Measurements from ENCODE around the gene ACTR3.

The ACTR3 gene

DNA sequence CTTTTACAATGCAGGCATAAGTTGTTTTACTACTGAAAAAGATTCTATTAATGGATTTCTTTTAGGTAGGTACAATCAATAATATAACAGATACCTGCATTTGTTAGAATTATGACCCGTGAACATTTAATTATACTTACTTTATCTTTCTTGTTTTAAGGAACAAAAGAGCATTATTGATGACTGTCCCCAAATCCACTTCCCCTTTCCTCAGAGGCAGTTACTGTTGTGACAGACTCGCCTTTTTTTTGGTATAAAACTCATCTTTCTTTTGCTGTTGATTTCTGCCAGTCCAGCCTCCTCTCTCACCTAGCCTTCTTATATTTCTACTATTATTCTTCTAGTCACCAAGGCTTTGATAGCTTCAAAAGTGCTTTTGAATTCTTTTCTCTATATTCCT, 12.1 kb downstream of the ACTR3 start:
- peak in 1 of 2 experiments; percentile 71 for DNase-seq (ENCODE audit: low read depth in 1 of 2, low spot score in 1 of 2)
- Histone ChIP-seq H3K27ac (replicated peaks) (peak overlapping the region; percentile 77), H3K27me3 (ENCODE audit: insufficient read depth, poor library complexity, severe bottlenecking) (no peaks in the 10 kb centered on the region), H3K4me3 (replicated peaks; ENCODE audit: insufficient read depth, low read length) (no peak overlapping the region)
- TF ChIP-seq POLR2AphosphoS5 (IDR thresholded peaks at IDR 0.05; ENCODE audit: low read depth) = no peak
- peak; percentile 99 for TF ChIP-seq SPI1 (IDR thresholded peaks at IDR 0.05; ENCODE audit: borderline replicate concordance, low read depth)

DNA sequence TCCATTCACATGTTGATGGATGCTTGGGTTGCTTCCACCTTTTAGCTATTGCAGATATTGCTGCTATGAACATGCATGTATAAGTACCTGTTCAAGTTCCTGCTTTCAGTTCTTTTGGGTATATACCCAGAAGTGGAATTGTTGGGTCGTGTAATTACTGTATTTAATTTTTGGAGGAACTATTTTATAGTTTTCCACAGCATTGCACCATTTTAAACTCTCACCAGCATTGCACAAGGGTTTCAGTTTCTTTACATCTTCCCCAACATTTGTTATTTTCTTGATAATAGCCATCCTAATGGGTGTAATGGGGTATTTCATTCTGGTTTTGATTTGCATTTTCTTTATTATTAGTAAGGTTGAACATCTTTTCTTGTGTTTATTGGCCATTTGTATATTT, 16.0 kb downstream of the ACTR3 start:
- Histone ChIP-seq H3K4me3 (replicated peaks; ENCODE audit: insufficient read depth, low read length) (no peak overlapping the region), H3K27me3 (ENCODE audit: insufficient read depth, poor library complexity, severe bottlenecking) (no peaks in the 10 kb centered on the region), H3K27ac (replicated peaks) (no peak overlapping the region)
- TF ChIP-seq SPI1 (IDR thresholded peaks at IDR 0.05; ENCODE audit: borderline replicate concordance, low read depth) (no peak), GABPA (IDR thresholded peaks at IDR 0.05; ENCODE audit: low read depth) (no peak), POLR2AphosphoS5 (IDR thresholded peaks at IDR 0.05; ENCODE audit: low read depth) (no peak)
- TF ChIP-seq, protein P1, sequence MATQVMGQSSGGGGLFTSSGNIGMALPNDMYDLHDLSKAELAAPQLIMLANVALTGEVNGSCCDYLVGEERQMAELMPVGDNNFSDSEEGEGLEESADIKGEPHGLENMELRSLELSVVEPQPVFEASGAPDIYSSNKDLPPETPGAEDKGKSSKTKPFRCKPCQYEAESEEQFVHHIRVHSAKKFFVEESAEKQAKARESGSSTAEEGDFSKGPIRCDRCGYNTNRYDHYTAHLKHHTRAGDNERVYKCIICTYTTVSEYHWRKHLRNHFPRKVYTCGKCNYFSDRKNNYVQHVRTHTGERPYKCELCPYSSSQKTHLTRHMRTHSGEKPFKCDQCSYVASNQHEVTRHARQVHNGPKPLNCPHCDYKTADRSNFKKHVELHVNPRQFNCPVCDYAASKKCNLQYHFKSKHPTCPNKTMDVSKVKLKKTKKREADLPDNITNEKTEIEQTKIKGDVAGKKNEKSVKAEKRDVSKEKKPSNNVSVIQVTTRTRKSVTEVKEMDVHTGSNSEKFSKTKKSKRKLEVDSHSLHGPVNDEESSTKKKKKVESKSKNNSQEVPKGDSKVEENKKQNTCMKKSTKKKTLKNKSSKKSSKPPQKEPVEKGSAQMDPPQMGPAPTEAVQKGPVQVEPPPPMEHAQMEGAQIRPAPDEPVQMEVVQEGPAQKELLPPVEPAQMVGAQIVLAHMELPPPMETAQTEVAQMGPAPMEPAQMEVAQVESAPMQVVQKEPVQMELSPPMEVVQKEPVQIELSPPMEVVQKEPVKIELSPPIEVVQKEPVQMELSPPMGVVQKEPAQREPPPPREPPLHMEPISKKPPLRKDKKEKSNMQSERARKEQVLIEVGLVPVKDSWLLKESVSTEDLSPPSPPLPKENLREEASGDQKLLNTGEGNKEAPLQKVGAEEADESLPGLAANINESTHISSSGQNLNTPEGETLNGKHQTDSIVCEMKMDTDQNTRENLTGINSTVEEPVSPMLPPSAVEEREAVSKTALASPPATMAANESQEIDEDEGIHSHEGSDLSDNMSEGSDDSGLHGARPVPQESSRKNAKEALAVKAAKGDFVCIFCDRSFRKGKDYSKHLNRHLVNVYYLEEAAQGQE (IDR thresholded peaks at IDR 0.05; ENCODE audit: insufficient replicate concordance, low read depth) = no peak
- TF ChIP-seq, protein P2, sequence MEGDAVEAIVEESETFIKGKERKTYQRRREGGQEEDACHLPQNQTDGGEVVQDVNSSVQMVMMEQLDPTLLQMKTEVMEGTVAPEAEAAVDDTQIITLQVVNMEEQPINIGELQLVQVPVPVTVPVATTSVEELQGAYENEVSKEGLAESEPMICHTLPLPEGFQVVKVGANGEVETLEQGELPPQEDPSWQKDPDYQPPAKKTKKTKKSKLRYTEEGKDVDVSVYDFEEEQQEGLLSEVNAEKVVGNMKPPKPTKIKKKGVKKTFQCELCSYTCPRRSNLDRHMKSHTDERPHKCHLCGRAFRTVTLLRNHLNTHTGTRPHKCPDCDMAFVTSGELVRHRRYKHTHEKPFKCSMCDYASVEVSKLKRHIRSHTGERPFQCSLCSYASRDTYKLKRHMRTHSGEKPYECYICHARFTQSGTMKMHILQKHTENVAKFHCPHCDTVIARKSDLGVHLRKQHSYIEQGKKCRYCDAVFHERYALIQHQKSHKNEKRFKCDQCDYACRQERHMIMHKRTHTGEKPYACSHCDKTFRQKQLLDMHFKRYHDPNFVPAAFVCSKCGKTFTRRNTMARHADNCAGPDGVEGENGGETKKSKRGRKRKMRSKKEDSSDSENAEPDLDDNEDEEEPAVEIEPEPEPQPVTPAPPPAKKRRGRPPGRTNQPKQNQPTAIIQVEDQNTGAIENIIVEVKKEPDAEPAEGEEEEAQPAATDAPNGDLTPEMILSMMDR (IDR thresholded peaks at IDR 0.05; ENCODE audit: insufficient read depth, low read length) = no peak
- DNase-seq (ENCODE audit: low read depth in 1 of 2, low spot score in 1 of 2) = no peak

DNA sequence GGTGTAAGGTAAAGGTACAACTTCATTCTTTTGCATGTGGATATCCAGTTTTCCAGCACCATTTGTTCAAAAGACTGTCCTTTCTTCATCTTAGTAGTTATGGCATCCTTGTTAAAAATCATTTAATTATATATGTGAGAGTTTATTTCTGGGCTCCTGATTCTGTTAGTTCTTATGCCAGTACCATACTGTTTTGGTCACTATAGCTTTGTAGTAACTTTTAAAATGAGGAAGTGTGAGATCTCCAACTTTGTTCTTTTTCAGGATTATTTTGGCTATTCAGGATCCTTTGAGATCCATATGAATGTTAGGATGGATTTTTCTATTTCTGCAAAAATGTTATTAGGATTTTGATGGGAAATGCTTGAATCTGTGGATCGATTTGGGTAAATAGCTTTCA, 16.8 kb downstream of the ACTR3 start:
- TF ChIP-seq GABPA (IDR thresholded peaks at IDR 0.05; ENCODE audit: low read depth) = no peak
- peak; percentile 44; the same call in 1 of the 2 replicates for TF ChIP-seq SPI1 (IDR thresholded peaks at IDR 0.05; ENCODE audit: borderline replicate concordance, low read depth)
- H3K27ac ChIP-seq (replicated peaks) = no peak overlapping the region
- H3K4me3 ChIP-seq (replicated peaks; ENCODE audit: insufficient read depth, low read length) = no peak overlapping the region
- no peak for DNase-seq (ENCODE audit: low read depth in 1 of 2, low spot score in 1 of 2)
- no peaks in the 10 kb centered on the region for H3K27me3 ChIP-seq (ENCODE audit: insufficient read depth, poor library complexity, severe bottlenecking)

DNA sequence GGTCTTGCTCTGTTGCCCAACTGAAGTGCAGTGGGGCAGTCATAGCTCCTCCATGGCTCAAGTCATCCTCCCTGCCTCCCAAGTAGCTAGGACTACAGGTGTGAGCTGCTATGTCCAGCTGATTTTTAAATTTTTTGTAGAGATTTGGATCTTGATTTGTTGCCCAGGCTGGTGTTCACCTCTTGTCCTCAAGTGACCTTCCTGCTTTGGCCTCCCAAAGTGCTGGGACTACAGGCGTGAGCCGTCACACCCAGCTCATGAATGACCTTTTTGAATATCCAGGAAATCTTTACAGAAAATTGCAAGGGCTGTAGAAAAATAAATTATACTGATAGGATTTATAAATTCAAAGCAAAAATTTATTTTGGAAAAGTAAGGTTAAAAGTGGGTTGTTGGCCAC, 17.4 kb downstream of the ACTR3 start:
- TF ChIP-seq SPI1 (IDR thresholded peaks at IDR 0.05; ENCODE audit: borderline replicate concordance, low read depth) = no peak
- TF ChIP-seq GABPA (IDR thresholded peaks at IDR 0.05; ENCODE audit: low read depth) = no peak
- Histone ChIP-seq H3K27me3 (ENCODE audit: insufficient read depth, poor library complexity, severe bottlenecking) (no peaks in the 10 kb centered on the region), H3K27ac (replicated peaks) (no peak overlapping the region), H3K4me3 (replicated peaks; ENCODE audit: insufficient read depth, low read length) (no peak overlapping the region)
- DNase-seq (ENCODE audit: low read depth in 1 of 2, low spot score in 1 of 2) = no peak

DNA sequence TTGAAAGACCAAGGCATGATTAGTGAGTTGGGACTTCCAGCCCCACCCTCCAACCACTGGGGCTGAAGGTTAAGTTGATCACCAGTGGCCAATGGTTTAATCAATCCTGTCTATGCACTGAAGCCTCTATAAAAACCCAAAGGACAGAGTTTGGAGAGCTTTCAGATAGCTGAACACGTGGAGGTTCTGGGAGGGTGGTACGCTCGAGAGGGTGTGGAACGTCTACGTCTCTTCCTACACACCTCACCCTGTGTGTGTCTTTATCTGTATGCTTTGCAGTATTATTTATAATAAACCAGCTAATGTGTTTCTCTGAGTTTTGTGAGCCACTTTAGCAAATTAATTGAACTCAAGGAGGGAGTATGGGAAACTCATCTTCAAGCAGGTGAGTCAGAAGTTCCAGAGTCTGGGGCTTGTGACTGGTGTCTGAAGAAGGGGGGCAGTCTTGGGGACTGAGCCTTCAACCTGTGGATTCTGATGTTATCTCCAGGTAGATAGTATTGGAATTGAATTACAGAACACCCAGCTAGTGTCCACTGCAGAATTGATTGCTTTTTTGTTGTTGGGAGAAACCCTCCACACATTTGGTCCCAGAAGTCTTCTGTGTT, 20.3 kb downstream of the ACTR3 start:
- Histone ChIP-seq H3K27ac (replicated peaks) (no peak overlapping the region), H3K27me3 (ENCODE audit: insufficient read depth, poor library complexity, severe bottlenecking) (no peaks in the 10 kb centered on the region), H3K4me3 (replicated peaks; ENCODE audit: insufficient read depth, low read length) (no peak overlapping the region)
- no peak for DNase-seq (ENCODE audit: low read depth in 1 of 2, low spot score in 1 of 2)
- TF ChIP-seq, protein P2 (IDR thresholded peaks at IDR 0.05; ENCODE audit: insufficient read depth, low read length) = no peak
- TF ChIP-seq POLR2AphosphoS5 (IDR thresholded peaks at IDR 0.05; ENCODE audit: low read depth) (no peak), SPI1 (IDR thresholded peaks at IDR 0.05; ENCODE audit: borderline replicate concordance, low read depth) (no peak), GABPA (IDR thresholded peaks at IDR 0.05; ENCODE audit: low read depth) (no peak)
- TF ChIP-seq, protein P1 (IDR thresholded peaks at IDR 0.05; ENCODE audit: insufficient replicate concordance, low read depth) = no peak

All from HL-60 (cell line).